Dendritic cell treated with granulocyte-macrophage colony-stimulating factor and Interleukin-4, amounts not matched to agents 40 ng/mL and 50 ng/mL, for 4 days (primary cell): ENCODE data around the gene DAB1.

Source experiments
- H3K27ac Mint-ChIP-seq: one replicate; pipeline ENCODE4 v1.8.0; 2022; ENCODE audit warnings: mild to moderate bottlenecking, mixed read lengths
- H3K27me3 Mint-ChIP-seq: one replicate; pipeline ENCODE4 v1.8.0; 2022; ENCODE audit warnings: mild to moderate bottlenecking, mixed read lengths
- H3K36me3 Mint-ChIP-seq: one replicate; pipeline ENCODE4 v1.8.0; 2022; ENCODE audit warnings: low read depth, mixed read lengths
- H3K4me1 Mint-ChIP-seq: one replicate; pipeline ENCODE4 v1.8.0; 2022; ENCODE audit warnings: low read depth, mixed read lengths
- H3K4me3 Mint-ChIP-seq: one replicate; pipeline ENCODE4 v1.8.0; 2022; ENCODE audit warnings: mild to moderate bottlenecking, moderate library complexity, mixed read lengths
- H3K9me3 Mint-ChIP-seq: one replicate; pipeline ENCODE4 v1.8.0; 2022; ENCODE audit warnings: mixed read lengths
- intact Hi-C: fragments of 100-400 bp; cut with micrococcal nuclease; formaldehyde crosslinking; loops from one replicate; pipeline ENCODE4 v1.15.0; 2022

DAB1 gene

DNA sequence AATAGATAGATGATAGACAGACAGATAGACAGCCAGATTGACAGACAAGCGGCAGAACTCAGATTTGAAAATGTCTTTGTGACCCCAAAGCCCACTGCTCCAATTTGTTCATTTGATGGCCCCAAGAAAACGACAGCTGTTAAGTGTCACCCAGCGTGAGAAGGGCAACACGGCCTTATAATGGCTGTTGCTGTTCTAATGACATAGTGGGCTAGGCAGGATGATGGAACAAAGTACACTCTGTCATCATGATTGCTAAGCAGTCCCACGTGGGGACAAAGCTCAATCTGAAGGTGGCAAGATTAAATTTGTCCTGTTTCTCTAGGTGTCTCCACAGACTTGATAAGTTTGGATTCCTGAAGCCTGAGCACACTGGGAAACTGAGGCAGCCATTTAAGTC lies 112.9 kb downstream of the DAB1 start:
- Mint-ChIP-seq H3K36me3 (no peaks in the 10 kb centered on the region), H3K4me3 (no peak overlapping the region), H3K27ac (no peak overlapping the region), H3K9me3 (peaks cover 12% of the 10 kb centered on the region), H3K4me1 (peaks cover 4% of the 10 kb centered on the region), H3K27me3 (no peaks in the 10 kb centered on the region)
- intact Hi-C loops: no loop called here

- intact Hi-C loops: no loop called here
- peaks cover 12% of the 10 kb centered on the region for H3K9me3 Mint-ChIP-seq
- H3K4me1 Mint-ChIP-seq: peaks cover 4% of the 10 kb centered on the region
- no peaks in the 10 kb centered on the region for H3K27me3 Mint-ChIP-seq
- H3K36me3 Mint-ChIP-seq: no peaks in the 10 kb centered on the region
- no peak overlapping the region for H3K4me3 Mint-ChIP-seq
- no peak overlapping the region for H3K27ac Mint-ChIP-seq
These were observed 114.2 kb downstream of the DAB1 start for GRCh38 chr1:57309630-57310029.

- Mint-ChIP-seq H3K27me3 (no peaks in the 10 kb centered on the region), H3K27ac (no peak overlapping the region), H3K4me1 (peaks cover 4% of the 10 kb centered on the region), H3K36me3 (no peaks in the 10 kb centered on the region), H3K9me3 (peaks cover 12% of the 10 kb centered on the region), H3K4me3 (no peak overlapping the region)
- intact Hi-C loops: no loop called here
These were observed 116.3 kb downstream of the DAB1 start for GRCh38 chr1:57307392-57308170.

- H3K4me1 Mint-ChIP-seq: peaks cover 4% of the 10 kb centered on the region
- intact Hi-C loops: no loop called here
- H3K36me3 Mint-ChIP-seq: no peaks in the 10 kb centered on the region
- peaks cover 12% of the 10 kb centered on the region for H3K9me3 Mint-ChIP-seq
- H3K4me3 Mint-ChIP-seq: no peak overlapping the region
- H3K27ac Mint-ChIP-seq: no peak overlapping the region
- H3K27me3 Mint-ChIP-seq: no peaks in the 10 kb centered on the region
These were observed 119.3 kb downstream of the DAB1 start for GRCh38 chr1:57304591-57304990.

- no peak overlapping the region for H3K4me3 Mint-ChIP-seq
These were observed 120.9 kb downstream of the DAB1 start for GRCh38 chr1:57302812-57303596.

GRCh38 chr1:57300186-57300585 lies 123.7 kb downstream of the DAB1 start:
- no peaks in the 10 kb centered on the region for H3K4me1 Mint-ChIP-seq
- H3K27me3 Mint-ChIP-seq: no peaks in the 10 kb centered on the region
- no peaks in the 10 kb centered on the region for H3K36me3 Mint-ChIP-seq
- H3K27ac Mint-ChIP-seq: no peak overlapping the region
- intact Hi-C loops: no loop called here
- no peak overlapping the region for H3K4me3 Mint-ChIP-seq
- H3K9me3 Mint-ChIP-seq: no peaks in the 10 kb centered on the region

More at GRCh38 chr1:57302812-57303596, 120.9 kb downstream of the DAB1 start:
- H3K36me3 Mint-ChIP-seq: no peaks in the 10 kb centered on the region
- peaks cover 11% of the 10 kb centered on the region for H3K9me3 Mint-ChIP-seq
- H3K27me3 Mint-ChIP-seq: no peaks in the 10 kb centered on the region
- intact Hi-C loops: no loop called here
- H3K27ac Mint-ChIP-seq: no peak overlapping the region
- peaks cover 4% of the 10 kb centered on the region for H3K4me1 Mint-ChIP-seq

GRCh38 chr1:57296726-57297250 lies 127.1 kb downstream of the DAB1 start:
- Mint-ChIP-seq H3K36me3 (no peaks in the 10 kb centered on the region), H3K9me3 (no peaks in the 10 kb centered on the region), H3K4me3 (no peak overlapping the region), H3K27me3 (no peaks in the 10 kb centered on the region), H3K4me1 (no peaks in the 10 kb centered on the region), H3K27ac (no peak overlapping the region)
- intact Hi-C loops: no loop called here

- Mint-ChIP-seq H3K4me1 (no peaks in the 10 kb centered on the region), H3K9me3 (no peaks in the 10 kb centered on the region), H3K4me3 (no peak overlapping the region), H3K27me3 (no peaks in the 10 kb centered on the region), H3K36me3 (no peaks in the 10 kb centered on the region), H3K27ac (no peak overlapping the region)
- intact Hi-C loops: no loop called here
These were observed 128.5 kb downstream of the DAB1 start for GRCh38 chr1:57295326-57295725.

DNA sequence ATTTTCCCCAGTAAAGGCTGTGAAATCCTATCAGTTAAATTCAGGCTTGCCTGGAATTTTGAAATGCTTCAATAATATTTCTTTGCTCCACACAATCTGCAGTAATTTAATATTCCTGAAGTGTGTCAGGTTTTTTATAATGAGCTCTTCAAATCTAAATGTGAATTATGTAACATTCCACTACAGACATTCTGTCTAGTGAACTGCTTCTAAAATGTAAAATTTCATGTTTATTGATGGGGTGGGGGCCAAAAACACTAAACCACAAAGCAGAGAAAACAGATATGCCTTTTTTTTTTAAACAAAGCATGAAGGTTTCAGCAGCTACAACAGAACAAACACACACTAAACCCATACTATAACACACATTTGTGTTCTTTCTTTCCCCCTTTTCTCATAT lies 129.7 kb downstream of the DAB1 start:
- intact Hi-C loops: no loop called here
- Mint-ChIP-seq H3K4me3 (no peak overlapping the region), H3K27me3 (no peaks in the 10 kb centered on the region), H3K36me3 (no peaks in the 10 kb centered on the region), H3K27ac (no peak overlapping the region), H3K9me3 (no peaks in the 10 kb centered on the region), H3K4me1 (no peaks in the 10 kb centered on the region)

DNA sequence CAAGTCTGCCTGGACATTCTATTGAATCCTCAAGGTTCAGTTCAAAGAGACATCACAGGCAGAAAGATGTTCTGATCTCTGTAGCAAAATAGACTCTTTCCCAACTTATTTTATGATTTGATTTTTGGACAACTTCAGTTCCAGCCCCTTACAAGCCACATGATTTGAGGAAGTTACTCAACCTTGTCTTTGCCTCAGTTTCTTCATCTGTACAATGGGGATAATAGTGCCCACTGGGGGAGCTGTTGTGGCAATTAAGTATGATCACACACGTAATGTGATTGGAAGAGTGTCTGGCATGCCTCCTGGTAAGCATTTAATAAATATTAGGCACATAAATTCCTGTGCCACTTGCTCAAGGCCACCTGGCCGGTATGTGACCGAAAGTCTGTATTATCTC lies 130.6 kb downstream of the DAB1 start:
- no peaks in the 10 kb centered on the region for H3K4me1 Mint-ChIP-seq
- H3K9me3 Mint-ChIP-seq: no peaks in the 10 kb centered on the region
- intact Hi-C loops: no loop called here
- no peak overlapping the region for H3K4me3 Mint-ChIP-seq
- H3K36me3 Mint-ChIP-seq: no peaks in the 10 kb centered on the region
- H3K27me3 Mint-ChIP-seq: no peaks in the 10 kb centered on the region
- no peak overlapping the region for H3K27ac Mint-ChIP-seq

DNA sequence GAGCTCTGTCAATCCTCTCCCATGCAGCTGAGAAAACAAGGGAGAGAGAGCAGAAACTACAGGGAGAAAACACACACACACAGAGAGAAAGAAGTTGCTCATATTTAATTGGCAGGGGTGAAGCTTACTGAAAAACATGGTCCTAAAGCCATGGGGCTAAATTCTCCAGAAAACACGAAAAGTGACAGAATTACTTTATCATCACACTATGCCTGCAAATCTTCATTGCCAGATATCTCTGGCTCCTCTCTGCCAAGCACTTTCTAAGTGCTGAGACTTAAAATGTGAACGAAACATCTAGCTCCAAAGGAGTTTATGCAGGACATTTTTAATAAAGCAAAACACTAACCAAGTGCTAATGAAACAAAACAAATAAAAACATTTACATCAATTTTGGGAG lies 134.1 kb downstream of the DAB1 start:
- no peaks in the 10 kb centered on the region for H3K27me3 Mint-ChIP-seq
- no peaks in the 10 kb centered on the region for H3K9me3 Mint-ChIP-seq
- intact Hi-C loops: no loop called here
- no peak overlapping the region for H3K27ac Mint-ChIP-seq
- H3K36me3 Mint-ChIP-seq: no peaks in the 10 kb centered on the region
- no peak overlapping the region for H3K4me3 Mint-ChIP-seq
- H3K4me1 Mint-ChIP-seq: no peaks in the 10 kb centered on the region

DNA sequence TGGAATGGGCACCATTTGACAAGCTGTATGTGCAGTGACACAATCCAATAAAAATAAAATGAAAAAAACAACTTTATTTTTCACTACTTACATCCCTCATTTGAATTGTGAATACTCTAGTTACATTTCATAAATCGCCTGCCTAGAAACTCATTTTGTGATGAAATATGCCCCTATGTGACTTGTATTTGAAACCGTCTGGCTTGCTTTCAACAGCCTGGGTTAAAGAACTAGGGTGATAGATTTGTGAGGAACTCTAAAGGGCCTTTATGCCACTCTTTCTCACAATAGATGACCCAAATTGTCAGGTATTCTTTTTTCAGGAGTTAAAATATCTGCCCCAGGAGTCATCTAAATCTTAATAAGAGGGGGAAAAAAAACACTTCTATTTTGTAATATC lies 137.9 kb downstream of the DAB1 start:
- no peaks in the 10 kb centered on the region for H3K27me3 Mint-ChIP-seq
- no peak overlapping the region for H3K27ac Mint-ChIP-seq
- intact Hi-C loops: no loop called here
- H3K4me3 Mint-ChIP-seq: no peak overlapping the region
- H3K9me3 Mint-ChIP-seq: no peaks in the 10 kb centered on the region
- H3K36me3 Mint-ChIP-seq: no peaks in the 10 kb centered on the region
- H3K4me1 Mint-ChIP-seq: no peaks in the 10 kb centered on the region

DNA sequence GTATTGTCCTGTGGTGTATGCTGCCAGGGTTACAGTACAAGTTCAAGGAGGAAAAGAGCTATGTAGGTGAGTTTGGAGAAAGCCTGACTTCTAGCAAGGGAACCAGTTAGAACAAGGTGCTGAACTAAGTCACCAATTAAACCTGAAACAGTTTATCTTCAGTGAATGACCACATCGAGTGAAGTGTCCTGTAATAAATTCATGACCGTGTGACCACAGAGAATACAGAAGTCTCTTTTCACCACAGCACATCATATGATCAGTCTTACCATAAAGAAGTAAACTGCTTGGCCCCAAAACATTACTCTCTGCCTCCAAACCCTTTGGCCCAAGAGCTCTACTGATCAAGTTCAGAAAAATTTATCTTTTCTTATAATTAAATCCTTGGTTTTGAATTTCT lies 141.4 kb downstream of the DAB1 start:
- no peak overlapping the region for H3K4me3 Mint-ChIP-seq

DNA sequence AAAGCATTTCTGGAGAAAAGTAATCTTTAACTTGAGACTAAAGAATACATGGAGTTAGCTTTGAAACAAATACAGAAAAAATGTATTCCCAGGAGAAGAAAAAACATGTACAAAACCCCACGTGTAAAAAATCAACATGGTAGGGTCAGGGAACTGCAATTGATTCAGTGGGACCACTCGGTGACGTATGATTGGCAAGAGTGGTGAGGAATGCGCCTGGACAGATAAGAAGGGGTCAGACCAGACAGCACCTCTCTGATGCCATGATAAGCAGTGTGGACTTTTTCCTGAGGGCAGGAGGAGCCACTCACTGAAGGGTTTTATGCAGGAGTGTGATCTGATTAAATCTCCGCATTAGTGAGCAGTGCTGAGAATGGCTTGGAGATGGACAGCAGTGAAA lies 142.5 kb downstream of the DAB1 start:
- Mint-ChIP-seq H3K27ac (no peak overlapping the region), H3K4me3 (no peak overlapping the region), H3K9me3 (no peaks in the 10 kb centered on the region), H3K4me1 (no peaks in the 10 kb centered on the region), H3K27me3 (no peaks in the 10 kb centered on the region), H3K36me3 (no peaks in the 10 kb centered on the region)
- intact Hi-C loops: no loop called here

More for the DNA sequence above, 141.4 kb downstream of the DAB1 start:
- Mint-ChIP-seq H3K4me1 (no peaks in the 10 kb centered on the region), H3K36me3 (no peaks in the 10 kb centered on the region), H3K27me3 (no peaks in the 10 kb centered on the region), H3K9me3 (no peaks in the 10 kb centered on the region), H3K27ac (no peak overlapping the region)
- intact Hi-C loops: no loop called here
